Left renal pelvis (tissue), 4 donors: ENCODE results near the gene NPB. TPM values are rescaled to one million over a fixed set of nuclear protein-coding genes. Genes with fewer than 3 reads are reported as not detected.

Source experiments
- DNase-seq, 4 donors: peaks; one replicate each; pipeline ENCODE4 v3.0.0-alpha.2; 2013; ENCODE audit warnings: low read depth in 4 of 4, low spot score in 3 of 4
- polyA plus RNA-seq, 4 donors: library from polyadenylated mRNA; unstranded; fragments of 120-200 nt; gene quantifications; one replicate each; pipeline ENCODE4 v1.2.1, GENCODE V29; 2013; ENCODE audit not compliant: insufficient read length in 4 of 4

Gene NPB
- polyA plus RNA-seq, 4 donors, result 0.33 to 1.4 (median 0.50) TPM

DNA sequence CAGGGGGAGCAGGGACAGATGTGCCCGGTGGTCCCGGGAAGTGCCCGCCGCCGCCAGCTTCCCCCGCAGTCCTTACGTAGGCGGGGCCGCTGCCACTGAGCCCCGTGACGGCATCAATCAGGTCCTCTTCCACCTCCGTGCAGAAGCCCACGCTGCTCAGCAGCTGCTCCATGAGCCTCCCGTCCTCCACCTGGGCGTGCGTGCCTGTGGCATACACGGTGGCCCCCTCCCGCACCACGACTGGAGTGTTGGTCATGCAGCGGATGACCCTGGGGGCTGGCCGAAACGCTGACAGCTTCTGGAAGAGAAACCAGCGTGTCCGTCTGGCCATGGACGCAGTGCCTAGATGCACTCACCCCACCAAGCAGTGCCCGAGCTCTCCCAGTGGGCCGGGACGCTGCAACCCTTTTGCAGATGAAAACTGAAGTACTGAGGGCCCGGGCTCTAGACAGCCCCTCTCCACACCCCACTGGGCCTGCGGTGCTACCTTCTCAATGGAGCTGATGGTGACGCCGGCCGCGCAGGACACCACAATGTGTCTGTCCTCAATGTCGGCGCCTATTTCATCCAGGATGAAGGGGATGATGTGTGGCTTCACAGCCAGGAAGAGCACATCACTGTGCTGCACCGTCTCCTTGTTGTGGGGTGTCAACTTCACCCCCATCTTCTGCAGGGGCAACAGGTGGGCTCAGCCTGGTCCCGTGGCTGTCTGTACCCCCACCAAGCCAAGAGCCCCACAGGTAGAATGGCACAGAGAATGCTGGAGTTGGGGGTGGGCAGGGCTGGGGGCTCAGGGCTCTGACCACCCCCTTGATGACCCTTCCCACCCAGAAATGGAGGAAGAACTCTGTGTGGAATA, 33.0 kb downstream of the NPB start:
- no peak for DNase-seq

GRCh38 chr17:81935709-81936084, 33.7 kb downstream of the NPB start:
- no peak for DNase-seq

- DNase-seq, result no peak
These were observed 37.2 kb downstream of the NPB start for GRCh38 chr17:81939218-81939617.

DNA sequence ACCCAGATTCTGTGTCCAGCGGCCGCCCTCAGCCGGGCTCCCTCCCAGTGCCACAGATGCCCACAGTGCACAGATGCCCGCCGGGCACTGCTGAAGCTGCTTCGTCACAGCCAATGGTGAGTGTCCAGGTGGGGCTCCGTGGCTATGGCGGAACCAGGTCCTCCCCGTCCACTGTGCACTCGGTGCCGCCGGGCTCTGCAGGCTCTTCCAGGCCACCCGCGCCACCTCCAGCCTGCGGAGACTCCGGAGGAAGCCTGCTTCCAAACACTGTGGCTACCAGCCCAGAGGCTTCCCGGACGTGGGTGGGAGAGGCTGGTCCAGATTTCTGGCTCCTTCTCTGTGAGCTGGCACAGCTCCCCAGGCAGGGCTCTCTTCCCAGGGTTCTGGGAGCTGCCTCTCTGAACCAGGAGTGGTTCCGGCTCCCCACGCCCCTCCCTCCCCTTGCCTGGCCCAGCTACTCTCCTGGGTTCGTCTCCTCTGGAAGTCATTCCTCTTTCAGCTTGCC, 37.9 kb downstream of the NPB start:
- DNase-seq, result no peak

DNA sequence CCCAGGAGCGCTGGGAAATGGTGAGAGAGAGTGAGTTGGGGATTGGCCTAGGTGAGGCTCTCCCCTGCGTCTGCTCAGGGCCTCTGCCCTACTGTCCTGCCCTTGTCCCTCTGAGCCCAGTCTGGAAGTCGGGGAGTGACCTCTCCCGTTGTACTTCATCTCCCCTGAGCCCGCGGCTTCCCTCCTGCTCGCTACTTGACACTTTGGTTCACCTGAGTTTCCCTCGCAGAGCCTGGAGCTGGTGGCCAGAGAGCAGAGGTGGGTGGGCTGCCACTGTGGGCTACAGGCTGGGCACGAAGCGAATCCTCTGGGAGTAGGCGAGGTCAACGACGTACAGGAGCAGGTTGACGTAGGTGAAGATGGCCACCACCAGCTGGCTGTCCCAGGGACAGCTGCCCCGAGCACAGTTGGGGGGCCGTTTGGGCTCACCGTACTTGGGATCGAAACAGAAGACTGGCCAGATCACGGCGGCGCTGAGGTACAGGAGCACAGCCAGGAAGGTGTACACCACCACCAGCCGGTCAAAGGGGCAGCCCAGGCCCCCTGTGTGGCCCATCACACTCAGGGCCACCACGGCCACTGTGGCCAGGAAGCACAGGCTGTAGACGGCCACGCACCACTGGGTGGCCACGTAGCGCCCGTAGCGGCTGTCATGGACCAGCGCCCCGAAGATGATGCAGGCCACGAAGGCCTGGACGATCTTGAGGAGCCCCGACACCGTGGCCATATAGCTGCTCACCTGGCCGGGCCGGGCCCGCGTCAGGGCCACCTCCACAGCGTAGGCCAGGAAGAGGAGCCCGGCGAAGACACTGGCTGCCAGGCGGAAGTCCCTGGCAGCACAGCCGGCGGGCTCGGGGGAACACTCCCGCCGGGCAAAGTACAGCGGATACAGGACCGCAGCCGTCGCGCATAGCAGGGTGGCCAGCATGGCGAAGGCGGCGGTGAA, 38.8 kb downstream of the NPB start:
- no peak for DNase-seq

- no peak for DNase-seq
These were observed 39.6 kb downstream of the NPB start for GRCh38 chr17:81941484-81942166.

DNA sequence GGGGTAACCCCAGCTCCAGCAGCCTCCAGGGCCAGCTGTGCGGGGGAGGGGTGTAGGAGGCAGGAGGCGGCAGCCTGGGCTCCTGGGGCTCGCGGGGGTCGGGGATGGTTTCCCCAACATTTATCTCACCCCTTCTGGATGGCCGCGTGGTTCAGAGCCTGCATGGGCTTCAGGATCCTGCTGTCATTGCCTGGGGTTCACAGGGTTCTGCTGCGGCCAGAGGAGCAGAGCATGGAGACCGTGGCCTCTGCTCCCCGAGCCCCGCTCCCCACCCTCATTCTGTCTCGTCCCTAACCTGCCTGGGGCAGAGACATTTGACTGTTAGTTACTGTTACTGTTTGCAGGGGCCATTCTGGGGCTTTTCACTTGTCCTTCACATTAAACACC, 40.1 kb downstream of the NPB start:
- DNase-seq, result no peak

DNA sequence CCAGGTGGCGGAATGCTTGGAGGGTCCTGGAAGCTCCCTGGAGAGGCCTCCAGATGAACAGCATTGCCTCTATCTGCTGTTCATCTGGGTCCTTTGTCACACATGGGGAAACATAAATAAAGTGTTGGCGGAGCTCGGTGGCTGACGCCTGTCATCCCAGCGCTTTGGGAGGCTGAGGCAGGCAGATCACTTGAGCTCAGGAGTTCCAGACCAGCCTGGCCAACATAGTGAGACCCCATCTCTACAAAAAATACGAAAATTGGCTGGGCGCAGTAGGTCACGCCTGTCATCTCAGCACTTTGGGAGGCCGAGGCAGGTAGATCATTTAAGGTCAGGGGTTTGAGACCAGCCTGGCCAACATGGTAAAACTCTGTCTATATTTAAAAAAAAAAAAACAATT, 42.8 kb downstream of the NPB start:
- DNase-seq, result no peak

- no peak for DNase-seq
These were observed 45.2 kb downstream of the NPB start, which contains the start of gene MYADML2 for GRCh38 chr17:81947189-81947588. Gene MYADML2, minus strand, starts transcription at chr17:81947233. Its CDS starts 5,492 bp downstream, at chr17:81941741.

DNA sequence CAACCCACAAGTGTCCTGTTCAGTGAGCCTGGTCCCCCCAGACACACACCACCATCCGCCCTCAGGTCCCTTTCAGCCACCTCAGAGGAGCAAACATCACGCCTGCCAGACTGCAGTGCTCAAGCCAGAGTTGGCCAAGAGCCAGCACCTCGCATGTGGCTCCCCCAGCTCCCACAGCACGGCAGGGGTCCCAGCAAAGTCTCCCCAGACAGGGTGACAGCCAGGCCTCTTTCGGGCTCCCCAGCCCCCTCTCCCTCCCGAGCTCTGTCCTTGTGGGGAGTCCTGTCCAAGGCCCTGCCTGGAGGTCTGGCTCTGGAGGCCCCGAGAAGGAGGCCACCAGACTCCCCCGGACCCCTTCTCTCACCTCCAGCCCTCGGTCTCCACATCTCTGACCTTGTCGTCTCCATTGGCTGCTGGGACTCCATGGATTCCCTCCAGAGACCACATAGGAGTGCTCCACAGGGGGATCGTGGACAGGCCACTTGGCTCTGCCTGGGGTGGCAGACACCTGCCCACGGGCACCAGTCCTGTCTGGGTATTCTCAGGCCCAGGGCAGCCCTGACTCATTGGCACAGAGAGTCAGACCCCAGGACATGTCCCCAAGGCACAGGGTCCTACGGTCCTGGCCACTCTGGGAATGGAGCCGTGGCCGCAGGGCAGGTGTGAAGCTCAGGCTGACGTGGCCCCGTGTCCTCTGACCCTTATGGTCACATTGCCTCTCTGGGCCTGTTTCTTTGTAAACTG, 46.8 kb downstream of the NPB start:
- DNase-seq, result no peak

GRCh38 chr17:81950501-81950900, 48.5 kb downstream of the NPB start:
- no peak for DNase-seq

DNA sequence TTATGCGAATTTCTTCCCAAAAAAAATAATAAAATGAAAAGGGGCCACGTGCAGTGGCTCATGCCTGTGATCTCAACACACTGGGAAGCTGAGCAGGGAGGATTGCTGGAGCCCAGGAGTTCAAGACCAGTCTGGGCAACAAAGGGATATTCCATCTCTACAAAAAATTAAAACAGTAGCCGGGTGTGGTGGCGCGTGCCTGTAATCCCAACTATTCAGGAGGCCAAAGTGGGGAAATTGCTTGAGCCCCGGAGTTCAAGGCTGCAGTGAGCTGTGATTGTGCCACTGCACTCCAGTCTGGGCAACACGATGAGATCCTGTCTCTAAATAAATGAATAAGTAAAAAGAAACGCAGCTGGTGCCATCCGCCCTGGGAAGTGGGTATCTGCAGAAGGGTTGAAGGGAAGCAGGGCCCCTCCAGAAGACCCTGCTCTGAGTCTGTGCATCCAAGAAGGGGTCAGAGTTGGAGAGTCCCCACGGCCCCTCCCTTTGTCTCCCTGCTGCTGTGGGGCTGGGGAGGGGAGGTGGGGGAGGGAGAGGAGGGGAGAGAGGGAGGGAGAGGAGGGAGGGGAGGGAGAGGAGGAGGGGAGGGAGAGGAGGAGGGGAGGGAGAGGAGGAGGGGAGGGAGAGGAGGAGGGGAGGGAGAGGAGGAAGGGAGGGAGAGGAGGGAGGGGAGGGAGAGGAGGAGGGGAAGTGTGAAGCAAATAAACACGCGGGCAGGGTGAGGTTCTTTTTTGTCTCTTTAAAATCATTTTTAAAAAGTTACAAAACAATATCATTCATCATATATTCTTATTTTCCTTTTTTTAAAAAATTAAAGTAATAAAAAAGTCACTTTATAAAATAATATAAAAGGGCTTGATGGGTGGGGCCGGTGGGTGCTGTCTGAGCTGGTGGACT, 50.0 kb downstream of the NPB start:
- no peak for DNase-seq

Other genes starting within 250 kb of the NPB start
- 10 to 100 TPM in 3 of 4 donors, 1 to 10 TPM in 1; 6.2 to 15.0 (median 13.1) TPM for gene PDE6G, start 245.7 kb upstream of the NPB start, polyA plus RNA-seq
- 10 to 100 TPM in 3 of 4 donors, 1 to 10 TPM in 1; 9.6 to 21.6 (median 12.3) TPM for gene OXLD1, start 235.6 kb upstream of the NPB start, polyA plus RNA-seq
- 10 to 100 TPM in 3 of 4 donors, 1 to 10 TPM in 1; 9.6 to 18.5 (median 14.0) TPM for gene CCDC137, start 235.5 kb upstream of the NPB start, polyA plus RNA-seq
- gene ARL16, start 218.4 kb upstream of the NPB start, polyA plus RNA-seq, result 10 to 100 TPM; 34.7 to 52.6 (median 43.6) TPM
- gene HGS, start 218.2 kb upstream of the NPB start, polyA plus RNA-seq, result 100 to 1,000 TPM in 1 of 4 donors, 10 to 100 TPM in 3; 88.9 to 110 (median 96.0) TPM
- gene MRPL12, start 198.9 kb upstream of the NPB start, polyA plus RNA-seq, result 10 to 100 TPM; 26.8 to 53.8 (median 41.6) TPM
- 10 to 100 TPM in 3 of 4 donors, 1 to 10 TPM in 1; 7.1 to 20.5 (median 12.5) TPM for gene SLC25A10, start 190.0 kb upstream of the NPB start, polyA plus RNA-seq
- gene GCGR, start 98.1 kb upstream of the NPB start, polyA plus RNA-seq, result 10 to 100 TPM in 2 of 4 donors, 1 to 10 TPM in 2; 1.2 to 18.6 (median 9.1) TPM
- 100 to 1,000 TPM in 1 of 4 donors, 10 to 100 TPM in 3; 76.5 to 114 (median 90.4) TPM for gene MCRIP1, start 68.9 kb upstream of the NPB start, polyA plus RNA-seq
- gene PPP1R27, start 67.2 kb upstream of the NPB start, polyA plus RNA-seq, result under 1 TPM in 3 of 4 donors, not detected in 1; 0.14 to 0.58 (median 0.26) TPM
- 100 to 1,000 TPM; 409 to 482 (median 447) TPM for gene P4HB, start 41.7 kb upstream of the NPB start, polyA plus RNA-seq
- gene ARHGDIA, start 30.9 kb upstream of the NPB start, polyA plus RNA-seq, result 100 to 1,000 TPM; 165 to 238 (median 183) TPM
- gene ALYREF, start 10.7 kb upstream of the NPB start, polyA plus RNA-seq, result 10 to 100 TPM; 66.2 to 85.2 (median 73.7) TPM
- gene ANAPC11, start 10.5 kb upstream of the NPB start, polyA plus RNA-seq, result 100 to 1,000 TPM in 1 of 4 donors, 10 to 100 TPM in 3; 69.4 to 105 (median 73.2) TPM
- gene PCYT2, start 9.2 kb downstream of the NPB start, polyA plus RNA-seq, result 10 to 100 TPM; 13.4 to 47.8 (median 41.3) TPM
- gene SIRT7, start 15.9 kb downstream of the NPB start, polyA plus RNA-seq, result 10 to 100 TPM in 3 of 4 donors, 1 to 10 TPM in 1; 7.7 to 22.0 (median 11.1) TPM
- gene MAFG, start 25.5 kb downstream of the NPB start, polyA plus RNA-seq, result 10 to 100 TPM in 3 of 4 donors, 1 to 10 TPM in 1; 9.6 to 14.8 (median 12.0) TPM
- 10 to 100 TPM; 29.4 to 75.5 (median 31.5) TPM for gene PYCR1, start 35.1 kb downstream of the NPB start, polyA plus RNA-seq
- gene MYADML2, start 45.0 kb downstream of the NPB start, polyA plus RNA-seq, result under 1 TPM in 3 of 4 donors, not detected in 1; 0.07 to 0.26 (median 0.07) TPM
- 1 to 10 TPM in 3 of 4 donors, under 1 TPM in 1; 0.30 to 3.0 (median 2.4) TPM for gene NOTUM, start 58.9 kb downstream of the NPB start, polyA plus RNA-seq
- gene ASPSCR1, start 75.4 kb downstream of the NPB start, polyA plus RNA-seq, result 10 to 100 TPM; 19.5 to 39.0 (median 23.1) TPM
- 10 to 100 TPM; 32.0 to 50.3 (median 34.4) TPM for gene CENPX, start 120.6 kb downstream of the NPB start, polyA plus RNA-seq
- 10 to 100 TPM in 3 of 4 donors, 1 to 10 TPM in 1; 9.7 to 18.1 (median 12.1) TPM for gene LRRC45, start 121.1 kb downstream of the NPB start, polyA plus RNA-seq
- 10 to 100 TPM; 10.2 to 14.1 (median 12.1) TPM for gene RAC3, start 129.4 kb downstream of the NPB start, polyA plus RNA-seq
- gene DCXR, start 135.5 kb downstream of the NPB start, polyA plus RNA-seq, result 10 to 100 TPM; 35.6 to 91.2 (median 78.5) TPM
- gene RFNG, start 149.6 kb downstream of the NPB start, polyA plus RNA-seq, result 10 to 100 TPM; 36.9 to 61.9 (median 40.6) TPM
- gene GPS1, start 149.7 kb downstream of the NPB start, polyA plus RNA-seq, result 100 to 1,000 TPM in 2 of 4 donors, 10 to 100 TPM in 2; 70.7 to 141 (median 101) TPM
- gene DUS1L, start 163.6 kb downstream of the NPB start, polyA plus RNA-seq, result 100 to 1,000 TPM in 1 of 4 donors, 10 to 100 TPM in 3; 52.7 to 105 (median 69.9) TPM
- gene FASN, start 196.0 kb downstream of the NPB start, polyA plus RNA-seq, result 10 to 100 TPM; 30.3 to 56.9 (median 38.0) TPM